Duodenal mucosa (tissue), 2 donors: ENCODE measurements around the gene ZNF69.
A peak's percentile ranks its signal among the peaks of the same experiment; 100 is the strongest.
"Not testable (repeated sequence)": the region's sequence is repeated elsewhere in the genome, so short reads cannot be mapped to it uniquely, and the experiment has no call there.

ENCODE experiments used
- H3K27ac ChIP-seq: one replicate; pipeline ENCODE4 v1.7.0; 2013; ENCODE audit warnings: low read depth, low read length
- H3K27me3 ChIP-seq, 2 donors: one replicate each; pipeline ENCODE4 v1.7.0; 2013; ENCODE audit warnings: low read length in 2 of 2, control low read depth in 1 of 2; ENCODE audit not compliant: insufficient read depth in 2 of 2, control insufficient read depth in 1 of 2
- H3K36me3 ChIP-seq, 2 donors: one replicate each; pipeline ENCODE4 v1.7.0; 2013; ENCODE audit warnings: low read length in 2 of 2, control low read depth in 1 of 2; ENCODE audit not compliant: insufficient read depth in 2 of 2, control insufficient read depth in 1 of 2
- H3K4me1 ChIP-seq, 2 donors: one replicate each; pipeline ENCODE4 v1.7.0; 2013; ENCODE audit warnings: low read length in 2 of 2, control low read depth in 1 of 2; ENCODE audit not compliant: insufficient read depth in 2 of 2, control insufficient read depth in 1 of 2
- H3K4me3 ChIP-seq, 2 donors: one replicate each; pipeline ENCODE4 v1.7.0; 2013; ENCODE audit warnings: low read length in 2 of 2, low read depth in 1 of 2
- H3K9ac ChIP-seq, 2 donors: one replicate each; pipeline ENCODE4 v1.7.0; 2013; ENCODE audit warnings: low read length in 2 of 2, low read depth in 1 of 2
- H3K9me3 ChIP-seq, 2 donors: one replicate each; pipeline ENCODE4 v1.7.0; 2013; ENCODE audit warnings: low read length in 2 of 2, control low read depth in 1 of 2; ENCODE audit not compliant: control insufficient read depth in 1 of 2

Gene ZNF69

GRCh38 chr19:11949201-11949600 is 61.6 kb downstream of the ZNF69 start:
- Histone ChIP-seq H3K4me1 (no peaks in the 10 kb centered on the region), H3K9me3 (peaks cover 95 to 96% of the 10 kb centered on the region in 2 donors), H3K27me3 (no peaks in the 10 kb centered on the region), H3K4me3 (peak overlapping the region; percentile 12 to 48), H3K36me3 (peaks cover 60 to 65% of the 10 kb centered on the region in 2 donors), H3K9ac (no peak overlapping the region), H3K27ac (no peak overlapping the region)

GRCh38 chr19:11949614-11950080 is 62.1 kb downstream of the ZNF69 start:
- Histone ChIP-seq H3K9me3 (peaks cover 95% of the 10 kb centered on the region in 2 donors), H3K36me3 (peaks cover 56 to 61% of the 10 kb centered on the region in 2 donors), H3K4me3 (peak overlapping the region; percentile 12 to 48)
- H3K27ac ChIP-seq, H3K9ac ChIP-seq, H3K4me1 ChIP-seq, H3K27me3 ChIP-seq: not testable (repeated sequence)

- no peaks in the 10 kb centered on the region for H3K4me1 ChIP-seq
- peaks cover 51 to 55% of the 10 kb centered on the region in 2 donors for H3K36me3 ChIP-seq
- no peak overlapping the region for H3K27ac ChIP-seq
- no peaks in the 10 kb centered on the region for H3K27me3 ChIP-seq
- H3K9ac ChIP-seq = no peak overlapping the region
- H3K4me3 ChIP-seq = peak overlapping the region; percentile 12 to 48
- H3K9me3 ChIP-seq = peaks cover 89 to 93% of the 10 kb centered on the region in 2 donors
Measured at GRCh38 chr19:11950312-11950711, 62.7 kb downstream of the ZNF69 start.
